WTC11 (cell line): ENCODE measurements around the gene TMEM271.

Experiments used
- CREM ChIP-seq: sonication (generic); formaldehyde crosslinking; IDR thresholded peaks from 2 replicates; pipeline ENCODE4 v1.8.1; 2022; ENCODE audit warnings: mild to moderate bottlenecking, missing genetic modification reagents, moderate library complexity
- ESRRA ChIP-seq: sonication (generic); formaldehyde crosslinking; IDR thresholded peaks from 2 replicates; pipeline ENCODE4 v1.8.1; 2022; ENCODE audit warnings: mild to moderate bottlenecking, missing genetic modification reagents, borderline replicate concordance
- KAT7 ChIP-seq: sonication (generic); formaldehyde crosslinking; IDR thresholded peaks from 2 replicates; pipeline ENCODE4 v1.8.1; 2023; ENCODE audit warnings: missing genetic modification reagents, mild to moderate bottlenecking, borderline replicate concordance
- NFE2L1 ChIP-seq: sonication (generic); formaldehyde crosslinking; IDR thresholded peaks from 2 replicates; pipeline ENCODE4 v1.8.1; 2023; ENCODE audit warnings: missing genetic modification reagents
- NFYB ChIP-seq: sonication (generic); formaldehyde crosslinking; conservative IDR thresholded peaks from 2 replicates; pipeline ENCODE4 v1.8.0; 2022; ENCODE audit warnings: low read depth, missing genetic modification reagents
- SP1 ChIP-seq: sonication (generic); formaldehyde crosslinking; conservative IDR thresholded peaks from 2 replicates; pipeline ENCODE4 v1.8.1; 2022; ENCODE audit warnings: missing genetic modification reagents
- TF ChIP-seq, protein P1 (sequence below): fragments of 200-600 bp; IDR thresholded peaks from 2 replicates; pipeline ENCODE4 v1.8.0; 2022; ENCODE audit warnings: antibody characterized with exemption

DNA sequence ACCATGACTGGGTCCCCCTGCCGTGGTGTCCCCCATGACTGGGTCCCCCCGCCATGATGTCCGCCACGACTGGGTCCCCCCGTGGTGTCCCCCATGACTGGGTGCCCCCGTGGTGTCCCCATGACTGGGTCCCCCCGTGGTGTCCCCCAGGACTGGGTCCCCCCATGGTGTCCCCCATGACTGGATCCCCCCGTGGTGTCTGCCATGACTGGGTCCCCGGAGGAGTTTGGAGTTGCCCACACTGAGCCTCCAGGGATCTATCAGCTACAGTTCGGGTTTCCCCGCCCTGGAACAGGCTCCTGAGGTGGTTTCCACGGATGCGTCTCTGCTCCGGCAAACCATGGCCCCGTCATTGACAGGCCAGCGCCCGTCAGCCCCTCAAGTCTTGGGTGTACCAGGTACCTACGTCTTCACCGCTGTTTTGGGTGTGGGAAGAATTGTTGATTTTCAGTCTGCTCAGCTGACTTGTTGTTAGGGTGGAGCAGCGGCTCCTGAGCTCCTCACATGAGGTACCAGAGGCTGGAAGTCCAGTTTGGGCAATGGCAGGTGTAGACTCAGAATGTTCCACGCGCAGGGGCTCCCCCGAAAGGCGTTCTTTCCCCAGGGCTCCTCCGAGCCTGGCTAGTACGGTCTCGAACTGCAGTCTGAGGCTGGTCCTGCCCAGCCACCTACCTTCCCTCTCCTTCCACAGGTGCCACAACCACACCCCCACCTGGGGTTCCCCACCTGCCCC is 41.0 kb upstream of the TMEM271 start:
- TF ChIP-seq NFE2L1 (CRISPR knock-in tag) (no peak), SP1 (CRISPR knock-in tag) (no peak), ESRRA (no peak), NFYB (no peak), CREM (CRISPR knock-in tag) (no peak), KAT7 (CRISPR knock-in tag) (no peak)
- TF ChIP-seq, protein P1, sequence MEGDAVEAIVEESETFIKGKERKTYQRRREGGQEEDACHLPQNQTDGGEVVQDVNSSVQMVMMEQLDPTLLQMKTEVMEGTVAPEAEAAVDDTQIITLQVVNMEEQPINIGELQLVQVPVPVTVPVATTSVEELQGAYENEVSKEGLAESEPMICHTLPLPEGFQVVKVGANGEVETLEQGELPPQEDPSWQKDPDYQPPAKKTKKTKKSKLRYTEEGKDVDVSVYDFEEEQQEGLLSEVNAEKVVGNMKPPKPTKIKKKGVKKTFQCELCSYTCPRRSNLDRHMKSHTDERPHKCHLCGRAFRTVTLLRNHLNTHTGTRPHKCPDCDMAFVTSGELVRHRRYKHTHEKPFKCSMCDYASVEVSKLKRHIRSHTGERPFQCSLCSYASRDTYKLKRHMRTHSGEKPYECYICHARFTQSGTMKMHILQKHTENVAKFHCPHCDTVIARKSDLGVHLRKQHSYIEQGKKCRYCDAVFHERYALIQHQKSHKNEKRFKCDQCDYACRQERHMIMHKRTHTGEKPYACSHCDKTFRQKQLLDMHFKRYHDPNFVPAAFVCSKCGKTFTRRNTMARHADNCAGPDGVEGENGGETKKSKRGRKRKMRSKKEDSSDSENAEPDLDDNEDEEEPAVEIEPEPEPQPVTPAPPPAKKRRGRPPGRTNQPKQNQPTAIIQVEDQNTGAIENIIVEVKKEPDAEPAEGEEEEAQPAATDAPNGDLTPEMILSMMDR = no peak
